Prostate gland (tissue), 2 donors: ENCODE data around the gene RPL39.

ENCODE experiments used
- CTCF ChIP-seq, 4 experiments: fragments of 200-600 bp in 2 of 4; fragments of 450-650 bp in 2 of 4; sonication (generic) in 2 of 4; IDR thresholded peaks; 1 replicate in 3 of 4; 2 replicates in 1 of 4; pipeline ENCODE4 v1.5.1; 2016 to 2019; ENCODE audit warnings: antibody characterized with exemption in 4 of 4, mild to moderate bottlenecking in 2 of 4, moderate library complexity in 2 of 4
- POLR2A ChIP-seq: fragments of 450-650 bp; IDR thresholded peaks from one replicate; pipeline ENCODE4 v1.6.1; 2016; ENCODE audit warnings: antibody characterized with exemption, mild to moderate bottlenecking
- POLR2AphosphoS5 ChIP-seq: sonication (generic); formaldehyde crosslinking; IDR thresholded peaks from one replicate; pipeline ENCODE4 v1.6.1; 2017; ENCODE audit warnings: antibody characterized with exemption

GRCh38 chrX:119790977-119791436 lies 423 bp downstream of the RPL39 start:
- no peak for TF ChIP-seq CTCF (IDR thresholded peaks at IDR 0.05)
- no peak for TF ChIP-seq POLR2A
- no peak for TF ChIP-seq POLR2AphosphoS5
